GM12873 (cell line): ENCODE data around the gene BST2.

Experiments
- TF ChIP-seq, protein P1 (sequence below): IDR thresholded peaks from 2 replicates; pipeline ENCODE4 v1.5.1; 2012; ENCODE audit warnings: low read depth, mild to moderate bottlenecking, moderate library complexity, low read length, control low read depth; ENCODE audit not compliant: insufficient read depth; ENCODE audit errors: missing control alignments

The BST2 gene

DNA sequence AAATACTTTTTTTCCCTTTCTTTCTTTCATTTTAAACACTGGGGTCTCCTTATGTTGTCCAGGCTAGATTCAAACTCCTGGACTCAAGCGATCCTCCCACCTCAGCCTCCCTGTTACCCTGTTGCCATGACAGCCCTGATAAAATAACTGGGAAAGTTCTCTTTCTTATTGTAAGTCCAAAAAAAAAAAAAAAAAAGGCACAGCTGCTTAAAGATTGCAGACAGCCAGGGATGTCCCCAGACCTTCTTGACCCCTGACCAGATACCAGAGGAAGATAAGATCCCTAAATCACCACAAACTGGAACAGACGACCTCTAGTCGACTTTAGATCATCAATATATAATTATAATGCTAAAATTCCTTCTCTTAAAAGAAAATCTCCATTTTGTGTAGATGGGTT lies 13.3 kb upstream of the BST2 start:
- TF ChIP-seq, protein P1, sequence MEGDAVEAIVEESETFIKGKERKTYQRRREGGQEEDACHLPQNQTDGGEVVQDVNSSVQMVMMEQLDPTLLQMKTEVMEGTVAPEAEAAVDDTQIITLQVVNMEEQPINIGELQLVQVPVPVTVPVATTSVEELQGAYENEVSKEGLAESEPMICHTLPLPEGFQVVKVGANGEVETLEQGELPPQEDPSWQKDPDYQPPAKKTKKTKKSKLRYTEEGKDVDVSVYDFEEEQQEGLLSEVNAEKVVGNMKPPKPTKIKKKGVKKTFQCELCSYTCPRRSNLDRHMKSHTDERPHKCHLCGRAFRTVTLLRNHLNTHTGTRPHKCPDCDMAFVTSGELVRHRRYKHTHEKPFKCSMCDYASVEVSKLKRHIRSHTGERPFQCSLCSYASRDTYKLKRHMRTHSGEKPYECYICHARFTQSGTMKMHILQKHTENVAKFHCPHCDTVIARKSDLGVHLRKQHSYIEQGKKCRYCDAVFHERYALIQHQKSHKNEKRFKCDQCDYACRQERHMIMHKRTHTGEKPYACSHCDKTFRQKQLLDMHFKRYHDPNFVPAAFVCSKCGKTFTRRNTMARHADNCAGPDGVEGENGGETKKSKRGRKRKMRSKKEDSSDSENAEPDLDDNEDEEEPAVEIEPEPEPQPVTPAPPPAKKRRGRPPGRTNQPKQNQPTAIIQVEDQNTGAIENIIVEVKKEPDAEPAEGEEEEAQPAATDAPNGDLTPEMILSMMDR: no peak

DNA sequence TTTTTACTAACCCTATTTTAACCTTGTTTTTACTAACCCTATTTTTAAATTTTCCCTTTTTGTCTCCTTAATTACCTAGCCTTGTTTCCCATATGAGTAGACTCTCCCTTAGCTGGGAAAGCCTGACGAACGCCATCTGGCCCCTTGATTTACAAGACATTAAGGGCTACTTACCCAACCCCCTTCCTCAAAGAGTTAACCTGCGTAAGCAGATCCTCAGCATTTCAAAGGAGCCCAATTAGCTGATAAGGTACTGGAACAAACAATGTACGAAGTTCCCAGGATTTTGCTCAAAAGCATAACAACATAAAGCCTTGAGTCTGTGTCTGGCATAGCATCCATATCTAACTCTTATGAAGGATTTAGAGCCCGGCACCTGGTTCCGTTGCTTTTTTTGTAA lies 9.7 kb upstream of the BST2 start:
- TF ChIP-seq, protein P1: no peak

DNA sequence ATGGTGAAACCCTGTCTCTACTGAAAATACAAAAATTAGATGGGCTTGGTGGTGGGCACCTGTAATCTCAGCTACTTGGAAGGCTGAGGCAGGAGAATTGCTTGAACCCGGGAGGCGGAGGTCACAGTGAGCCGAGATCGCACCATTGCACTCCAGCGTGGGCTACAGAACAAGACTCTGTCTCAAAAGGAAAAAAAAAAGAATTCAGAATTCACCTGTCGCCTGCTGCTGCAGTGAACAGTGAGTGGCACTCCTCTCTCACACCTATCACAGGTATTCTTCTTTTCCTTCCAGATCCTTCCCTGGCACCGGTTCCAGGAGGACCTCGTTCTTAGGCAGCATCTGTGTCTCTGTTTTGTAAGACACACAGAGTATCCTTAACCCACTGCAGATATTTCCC lies 8.7 kb upstream of the BST2 start:
- TF ChIP-seq, protein P1: no peak

DNA sequence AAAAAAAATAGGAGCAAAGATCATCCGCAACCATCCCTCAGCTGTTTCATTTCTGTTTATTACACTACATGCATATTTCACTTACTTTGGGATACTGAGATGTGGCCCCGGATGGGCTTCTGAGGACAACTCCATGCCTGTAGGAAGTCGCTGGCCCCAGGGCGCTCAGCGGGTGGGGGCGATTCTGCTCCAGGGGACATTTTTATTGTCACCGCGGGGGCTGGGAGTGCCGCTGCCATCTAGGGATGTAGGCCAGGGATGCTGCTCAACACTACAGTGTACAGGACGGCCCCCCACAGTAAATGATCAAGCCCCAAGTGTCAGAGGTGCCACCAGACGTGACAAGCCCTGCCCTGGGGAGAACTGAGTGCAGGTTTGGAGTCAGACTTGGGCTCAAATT lies 6.4 kb upstream of the BST2 start:
- TF ChIP-seq, protein P1: no peak

DNA sequence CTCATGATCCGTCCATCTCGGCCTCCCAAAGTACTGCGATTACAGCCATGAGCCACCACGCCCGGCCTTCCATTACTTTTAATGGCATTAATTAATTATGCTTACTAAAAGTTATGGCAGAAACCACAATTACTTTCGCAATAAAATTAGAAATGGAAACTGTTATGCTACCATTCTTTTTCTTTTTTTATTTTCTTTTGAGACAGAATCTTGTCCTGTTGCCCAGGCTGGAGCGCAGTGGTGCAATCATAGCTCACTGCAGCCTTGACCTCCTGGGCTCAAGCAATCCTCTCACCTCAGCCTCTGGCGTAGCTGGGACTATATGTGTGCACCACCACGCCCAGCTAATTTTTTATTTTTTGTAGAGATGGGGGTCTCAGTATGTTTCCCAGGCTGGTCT lies 4.6 kb upstream of the BST2 start:
- TF ChIP-seq, protein P1: no peak

DNA sequence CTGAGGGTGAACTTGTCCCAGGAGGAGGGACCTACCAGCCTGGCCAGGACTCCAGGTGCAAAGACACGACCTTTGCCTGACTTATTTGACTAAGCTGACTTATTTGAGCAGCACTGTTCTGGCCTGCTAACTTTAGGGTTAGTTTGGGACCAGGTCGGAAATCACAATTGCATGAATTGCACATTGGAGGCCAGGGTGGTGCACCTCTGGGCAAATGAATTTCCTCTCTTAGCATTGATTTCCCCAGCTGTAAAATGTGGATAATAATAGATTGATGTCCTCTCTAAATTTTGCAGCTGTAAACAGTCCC lies 1.4 kb upstream of the BST2 start:
- TF ChIP-seq, protein P1: no peak

DNA sequence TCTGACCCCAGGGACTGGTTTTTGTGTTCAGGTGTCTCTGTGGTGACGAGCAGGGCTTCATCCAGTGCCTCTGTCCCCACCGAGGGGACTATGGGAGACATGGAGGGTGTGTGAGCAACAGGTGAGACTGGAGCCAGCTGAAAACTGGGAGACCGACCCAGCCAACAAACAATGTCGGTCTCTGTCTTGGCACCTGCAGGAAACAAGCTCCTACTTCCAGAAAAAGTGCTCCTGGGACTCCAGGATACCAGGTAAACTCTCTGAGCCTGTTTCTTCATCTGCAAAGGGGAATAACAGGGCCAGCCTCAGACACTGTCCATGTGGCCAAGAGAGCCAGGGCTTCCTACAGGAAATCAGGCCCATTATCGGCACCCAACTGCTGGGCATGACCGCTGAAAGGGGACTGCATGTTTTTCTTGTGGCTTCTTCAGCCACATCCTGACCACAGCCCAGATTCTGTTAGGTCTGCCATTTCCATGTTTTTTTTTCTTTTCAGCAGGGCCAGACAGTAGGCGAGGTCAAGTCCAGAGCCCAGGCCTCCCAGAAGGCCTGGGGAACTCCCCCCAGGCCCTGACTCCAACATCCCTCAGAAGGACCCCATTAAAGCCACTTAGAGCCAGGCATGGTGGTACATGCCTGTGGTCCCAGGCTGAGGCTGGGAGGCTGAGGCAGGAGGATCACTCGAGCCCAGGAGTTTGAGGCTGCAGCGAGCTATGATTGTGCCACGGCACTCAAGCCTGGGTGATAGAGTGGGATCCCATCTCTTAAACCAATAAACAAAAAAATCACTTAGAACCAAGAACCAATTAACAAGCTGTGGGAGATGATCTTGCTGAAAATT lies 836 bp upstream of the BST2 start:
- TF ChIP-seq, protein P1: no peak
